Tibial artery (tissue), 4 donors: ENCODE measurements around the gene EPS8L3.
"Not testable (repeated sequence)": the region's sequence is repeated elsewhere in the genome, so short reads cannot be mapped to it uniquely, and the experiment has no call there.

Experiments
- DNase-seq, 2 donors: peaks; one replicate each; pipeline ENCODE4 v3.0.0-alpha.2; 2019
- H3K27ac ChIP-seq, 2 donors: fragments of 200-600 bp; sonication (generic) in 1 of 2; 1 replicate in 1 of 2; 2 replicates in 1 of 2; pipeline ENCODE4 v1.5.1; 2018 to 2019; ENCODE audit warnings: mild to moderate bottlenecking in 1 of 2
- H3K27me3 ChIP-seq, 2 donors: fragments of 200-600 bp; sonication (generic) in 1 of 2; one replicate each; pipeline versions ENCODE4 v1.5.1 to v1.6.0; 2016 to 2019
- H3K36me3 ChIP-seq, 3 donors: fragments of 200-600 bp; sonication (generic) in 2 of 3; one replicate each; pipeline ENCODE4 v1.5.1; 2016 to 2019; ENCODE audit warnings: mild to moderate bottlenecking in 2 of 3
- H3K4me1 ChIP-seq, 4 donors: fragments of 200-600 bp; sonication (generic) in 2 of 4; 1 replicate in 3 of 4; 2 replicates in 1 of 4; pipeline ENCODE4 v1.5.1; 2016 to 2019
- H3K4me3 ChIP-seq, 2 donors: fragments of 200-600 bp; sonication (generic) in 1 of 2; 1 replicate in 1 of 2; 2 replicates in 1 of 2; pipeline ENCODE4 v1.5.1; 2018 to 2019; ENCODE audit warnings: mild to moderate bottlenecking in 2 of 2
- H3K9me3 ChIP-seq, 3 donors: fragments of 200-600 bp; sonication (generic) in 1 of 3; one replicate each; pipeline ENCODE4 v1.5.1; 2016 to 2019
- CTCF ChIP-seq, 2 experiments: fragments of 200-600 bp in 1 of 2; fragments of 450-650 bp in 1 of 2; IDR thresholded peaks; one replicate each; pipeline ENCODE4 v1.5.1; 2017 to 2019; ENCODE audit warnings: antibody characterized with exemption in 2 of 2, mild to moderate bottlenecking in 1 of 2, moderate library complexity in 1 of 2
- intact Hi-C: fragments of 100-400 bp; cut with DNase I; formaldehyde crosslinking; loops from one replicate; pipeline ENCODE4 v1.15.0; 2023; ENCODE audit warnings: low total_unique reads

Gene EPS8L3

GRCh38 chr1:109754738-109755137 lies 9.0 kb downstream of the EPS8L3 start:
- Histone ChIP-seq H3K36me3 (no peaks in the 10 kb centered on the region), H3K9me3 (no peaks in the 10 kb centered on the region), H3K4me1 (no peaks in the 10 kb centered on the region), H3K27ac (no peak overlapping the region), H3K4me3 (no peak overlapping the region), H3K27me3 (peaks cover 0 to 2% of the 10 kb centered on the region in 2 donors)
- TF ChIP-seq CTCF (IDR thresholded peaks at IDR 0.05) = no peak
- intact Hi-C loops = no loop called here
- DNase-seq = no peak

GRCh38 chr1:109751531-109752260 lies 12.0 kb downstream of the EPS8L3 start:
- no peaks in the 10 kb centered on the region for H3K9me3 ChIP-seq
- H3K4me1 ChIP-seq = no peaks in the 10 kb centered on the region
- peaks cover 0 to 2% of the 10 kb centered on the region in 2 donors for H3K27me3 ChIP-seq
- intact Hi-C loops = no loop called here
- no peak overlapping the region for H3K4me3 ChIP-seq
- DNase-seq = no peak
- no peaks in the 10 kb centered on the region for H3K36me3 ChIP-seq
- TF ChIP-seq CTCF (IDR thresholded peaks at IDR 0.05) = no peak
- no peak overlapping the region for H3K27ac ChIP-seq

DNA sequence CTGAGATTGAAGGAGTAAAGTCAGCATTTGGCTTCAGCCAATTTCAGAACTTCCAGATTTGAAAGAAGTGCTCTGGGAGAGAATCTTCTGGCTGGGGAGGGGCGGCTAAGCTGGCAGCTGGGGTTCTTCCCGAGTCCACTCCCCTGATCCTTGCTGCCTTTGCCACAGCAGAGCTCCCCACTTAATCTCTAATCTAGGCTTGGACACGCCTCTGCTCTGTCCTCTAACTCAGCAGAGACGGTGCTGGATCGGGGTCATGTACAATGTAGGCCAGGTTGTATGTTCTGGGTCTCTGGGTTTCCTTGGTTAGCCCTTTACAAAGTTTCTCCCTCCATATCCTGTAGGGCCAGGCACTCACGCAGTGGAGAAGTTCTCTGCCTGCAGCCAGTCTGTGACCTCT lies 12.8 kb downstream of the EPS8L3 start:
- H3K27me3 ChIP-seq = peaks cover 0 to 2% of the 10 kb centered on the region in 2 donors
- TF ChIP-seq CTCF (IDR thresholded peaks at IDR 0.05) = no peak
- intact Hi-C loops = no loop called here

GRCh38 chr1:109750241-109750882 lies 13.4 kb downstream of the EPS8L3 start:
- no peak for TF ChIP-seq CTCF (IDR thresholded peaks at IDR 0.05)
- no peak overlapping the region for H3K4me3 ChIP-seq
- H3K36me3 ChIP-seq = no peaks in the 10 kb centered on the region
- H3K27me3 ChIP-seq = peaks cover 0 to 2% of the 10 kb centered on the region in 2 donors
- H3K27ac ChIP-seq = no peak overlapping the region
- intact Hi-C loops = no loop called here
- DNase-seq = no peak
- H3K9me3 ChIP-seq = no peaks in the 10 kb centered on the region
- H3K4me1 ChIP-seq = no peaks in the 10 kb centered on the region

More for the DNA sequence above, 12.8 kb downstream of the EPS8L3 start:
- Histone ChIP-seq H3K27ac (no peak overlapping the region), H3K4me3 (no peak overlapping the region), H3K4me1 (no peaks in the 10 kb centered on the region), H3K36me3 (no peaks in the 10 kb centered on the region), H3K9me3 (no peaks in the 10 kb centered on the region)
- no peak for DNase-seq

DNA sequence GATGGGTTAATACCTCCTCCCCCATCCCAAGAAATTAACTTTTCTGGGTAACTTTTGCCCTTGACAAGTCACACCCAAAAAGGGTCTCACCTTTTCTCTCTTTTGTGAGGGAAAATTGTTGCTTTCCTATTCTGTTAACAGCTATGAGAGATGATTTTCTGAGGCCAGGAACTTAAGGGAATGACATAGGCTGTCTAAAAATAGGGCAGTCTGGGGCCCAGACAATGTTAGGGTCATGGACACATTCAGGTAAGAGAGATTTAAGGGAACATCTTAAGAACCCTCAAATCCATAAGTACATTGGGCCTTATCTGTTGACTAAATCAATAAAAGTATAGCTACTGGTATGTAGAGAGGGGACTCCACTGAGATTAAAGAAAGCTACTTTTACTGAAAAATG lies 14.5 kb downstream of the EPS8L3 start:
- Histone ChIP-seq H3K4me1 (no peaks in the 10 kb centered on the region), H3K27ac (no peak overlapping the region), H3K9me3 (no peaks in the 10 kb centered on the region), H3K4me3 (no peak overlapping the region), H3K27me3 (peaks cover 0 to 2% of the 10 kb centered on the region in 2 donors), H3K36me3 (no peaks in the 10 kb centered on the region)
- TF ChIP-seq CTCF (IDR thresholded peaks at IDR 0.05) = no peak
- DNase-seq = no peak
- intact Hi-C loops = no loop called here

DNA sequence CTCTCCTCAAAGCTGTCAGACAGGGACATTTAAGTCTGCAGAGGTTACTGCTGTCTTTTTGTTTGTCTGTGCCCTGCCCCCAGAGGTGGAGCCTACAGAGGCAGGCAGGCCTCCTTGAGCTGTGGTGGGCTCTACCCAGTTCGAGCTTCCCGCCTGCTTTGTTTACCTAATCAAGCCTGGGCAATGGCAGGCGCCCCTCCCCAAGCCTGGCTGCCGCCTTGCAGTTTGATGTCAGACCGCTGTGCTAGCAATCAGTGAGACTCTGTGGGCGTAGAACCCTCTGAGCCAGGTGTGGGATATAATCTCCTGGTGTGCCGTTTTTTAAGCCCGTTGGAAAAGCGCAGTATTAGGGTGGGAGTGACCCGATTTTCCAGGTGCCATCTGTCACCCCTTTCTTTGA lies 15.4 kb downstream of the EPS8L3 start:
- H3K27ac ChIP-seq, H3K4me3 ChIP-seq, H3K4me1 ChIP-seq, H3K27me3 ChIP-seq, intact Hi-C loops, DNase-seq, H3K36me3 ChIP-seq, H3K9me3 ChIP-seq: not testable (repeated sequence)
